ENCODE results near the gene C12orf50.

- peak; percentile 44 for TF ChIP-seq CTCF (IDR thresholded peaks at IDR 0.05; ENCODE audit: poor library complexity, severe bottlenecking)
- no peak for TF ChIP-seq REST (IDR thresholded peaks at IDR 0.05; ENCODE audit: borderline replicate concordance)
- TF ChIP-seq POLR2AphosphoS5 (IDR thresholded peaks at IDR 0.05), result no peak
- no peak for TF ChIP-seq MXI1 (conservative IDR thresholded peaks at IDR 0.05; ENCODE audit: poor library complexity, severe bottlenecking)
Measured at GRCh38 chr12:88052686-88053085, 23.5 kb upstream of the C12orf50 start.
